ENCODE measurements around the gene LSM14B. TPM values are rescaled to one million over a fixed set of nuclear protein-coding genes. Genes with fewer than 3 reads are reported as not detected.

LSM14B gene
- total RNA-seq, 1 experiment from 2014 or later = 82.4 TPM

- Histone ChIP-seq H3K9me3 (ENCODE audit: control insufficient read depth, low read depth, low read length) (no peaks in the 10 kb centered on the region), H3K23me2 (ENCODE audit: insufficient read length, low read depth, low read length, poor library complexity, severe bottlenecking) (no peaks in the 10 kb centered on the region), H3K27ac (ENCODE audit: insufficient read length, low read depth, low read length) (no peak overlapping the region), H4K5ac (ENCODE audit: insufficient read length, low read depth, low read length) (no peak overlapping the region), H3K79me1 (ENCODE audit: insufficient read depth, low read depth, low read length, poor library complexity, severe bottlenecking) (no peaks in the 10 kb centered on the region), H2BK15ac (ENCODE audit: low read depth, low read length) (no peak overlapping the region), H2BK20ac (ENCODE audit: low read depth, low read length, poor library complexity, severe bottlenecking) (no peak overlapping the region), H2BK12ac (ENCODE audit: insufficient read length, low read depth, low read length) (no peak overlapping the region), H2AK5ac (ENCODE audit: insufficient read length, low read length) (no peak overlapping the region), H3K27me3 (ENCODE audit: insufficient read depth, low read length) (no peaks in the 10 kb centered on the region), H3K4ac (ENCODE audit: low read depth, low read length) (no peak overlapping the region), H3K23ac (ENCODE audit: insufficient read length, low read depth, low read length) (no peak overlapping the region), H3K9ac (ENCODE audit: extremely low read depth, insufficient read length, low read length) (no peak overlapping the region), H4K8ac (replicated peaks; ENCODE audit: insufficient read length, low read depth, low read length) (no peak overlapping the region), H3K4me2 (ENCODE audit: insufficient read depth, insufficient read length, low read length) (no peak overlapping the region), H2AFZ (ENCODE audit: low read length) (no peak overlapping the region), H2BK120ac (ENCODE audit: low read depth, low read length, poor library complexity, severe bottlenecking) (no peak overlapping the region), H3K56ac (ENCODE audit: insufficient read length, low read depth, low read length) (no peak overlapping the region), H3T11ph (ENCODE audit: low read length) (no peak overlapping the region), H3K4me1 (ENCODE audit: insufficient read depth, low read length) (no peaks in the 10 kb centered on the region), H3K18ac (ENCODE audit: insufficient read length, low read depth, low read length) (no peak overlapping the region), H3K14ac (ENCODE audit: insufficient read depth, low read length) (no peak overlapping the region), H2BK5ac (ENCODE audit: insufficient read length, low read length) (no peak overlapping the region), H3K79me2 (ENCODE audit: insufficient read depth, low read length) (no peaks in the 10 kb centered on the region), H4K20me1 (ENCODE audit: control insufficient read depth, insufficient read depth, insufficient read length) (no peaks in the 10 kb centered on the region), H4K91ac (ENCODE audit: insufficient read length, low read depth, low read length) (no peak overlapping the region)
- 100% methylated on average over 1 of the region's 28 CpGs for WGBS (ENCODE audit: extremely low coverage, insufficient read length, low lambda C conversion rate)
- Mint-ChIP-seq H3K27me3 (ENCODE audit: low read depth) (no peaks in the 10 kb centered on the region; the same call in 1 of the 2 replicates), H3K4me1 (no peaks in the 10 kb centered on the region), H3K4me3 (no peak overlapping the region), H3K9me3 (no peaks in the 10 kb centered on the region), H3K36me3 (ENCODE audit: insufficient read depth in 1 of 3, low read depth in 3 of 3) (peaks cover 9 to 40% (median 26%) of the 10 kb centered on the region in 3 experiments), H3K27ac (peak overlapping the region in 1 of 3 experiments; percentile 76; a peak in 2 of 7 replicates)
- DNase-seq = no peak
- TF ChIP-seq CTCF (conservative IDR thresholded peaks at IDR 0.05) = no peak
These were observed 51.9 kb downstream of the LSM14B start for GRCh38 chr20:62174021-62174804.

Data from H9 (cell line).